Renal cortex interstitium (tissue), 11 donors: ENCODE results near the gene FRZB. TPM values are rescaled to one million over a fixed set of nuclear protein-coding genes. Genes with fewer than 3 reads are reported as not detected.
"Not testable (repeated sequence)": the region's sequence is repeated elsewhere in the genome, so short reads cannot be mapped to it uniquely, and the experiment has no call there.

Experiments
- DNase-seq, 11 donors: peaks; one replicate each; pipeline ENCODE4 v3.0.0-alpha.2; 2013; ENCODE audit warnings: low read depth in 9 of 11, low spot score in 4 of 11; ENCODE audit errors: extremely low read depth in 1 of 11
- polyA plus RNA-seq, 3 donors: library from polyadenylated mRNA; unstranded; fragments of 120-200 nt; gene quantifications; one replicate each; pipeline ENCODE4 v1.2.1, GENCODE V29; 2013; ENCODE audit not compliant: insufficient read length in 3 of 3

Gene FRZB
- polyA plus RNA-seq, 3 donors, result 9.5 to 10.6 (median 10.0) TPM

DNA sequence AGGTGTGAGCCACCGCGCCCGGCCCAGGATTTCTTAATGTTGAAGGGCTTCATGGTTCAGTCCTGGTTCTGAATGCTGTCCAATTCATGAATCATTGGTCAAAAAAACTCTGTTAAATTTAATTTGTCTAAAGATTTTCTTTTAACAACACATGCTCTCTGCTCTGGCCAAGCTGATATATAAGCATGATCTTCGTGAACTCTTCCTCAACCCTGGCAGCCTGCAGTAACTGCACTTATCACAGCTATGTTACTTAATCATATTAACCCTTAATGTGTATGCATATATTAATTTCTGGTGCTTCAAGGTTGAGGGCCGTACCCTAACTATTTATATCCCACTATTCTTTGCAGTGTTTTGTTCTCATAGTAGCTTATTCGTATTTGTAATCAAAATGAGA lies 29.4 kb upstream of the FRZB start:
- no peak for DNase-seq

GRCh38 chr2:182895169-182895568 lies 28.7 kb upstream of the FRZB start:
- DNase-seq, result no peak

DNA sequence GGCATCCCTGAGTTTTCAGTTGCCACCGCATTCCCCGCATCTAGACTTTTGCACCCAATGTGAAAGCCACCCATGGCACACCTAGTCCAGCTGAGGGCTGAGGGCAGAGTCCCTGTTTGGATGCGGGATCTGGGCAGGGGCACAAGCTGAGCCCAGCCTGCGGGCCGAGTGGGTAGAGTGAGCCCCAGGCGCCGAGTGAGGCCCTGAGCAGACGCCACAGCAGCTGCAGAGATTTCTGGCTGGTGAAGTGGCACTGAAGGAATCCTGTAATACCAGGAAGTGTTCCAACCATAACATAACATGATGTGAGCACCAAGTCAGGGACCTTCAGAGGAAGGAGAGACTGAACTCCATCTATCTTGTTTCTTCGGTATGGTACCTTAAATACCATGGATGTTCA lies 27.7 kb upstream of the FRZB start:
- no peak for DNase-seq

- DNase-seq, result no peak
Observed at GRCh38 chr2:182893666-182894065, 27.2 kb upstream of the FRZB start.

DNA sequence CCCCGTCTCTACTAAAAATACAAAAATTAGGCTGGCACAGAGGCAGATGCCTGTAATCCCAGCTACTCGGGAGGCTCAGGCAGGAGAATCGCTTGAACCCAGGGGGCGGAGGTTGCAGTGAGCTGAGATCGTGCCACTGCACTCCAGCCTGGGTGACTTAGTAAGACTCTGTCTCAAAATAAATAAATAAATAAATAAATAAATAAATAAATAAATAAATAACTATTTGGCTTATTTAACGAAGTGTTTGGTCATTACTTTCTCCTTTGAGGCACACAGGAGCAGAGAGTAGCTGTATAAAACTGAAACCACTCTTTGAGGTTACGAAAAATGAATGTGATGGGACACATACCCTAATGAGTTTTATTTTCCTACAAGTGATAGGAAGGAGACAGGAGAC lies 26.6 kb upstream of the FRZB start:
- not testable (repeated sequence) for DNase-seq

GRCh38 chr2:182891611-182892010 lies 25.2 kb upstream of the FRZB start:
- no peak for DNase-seq

DNA sequence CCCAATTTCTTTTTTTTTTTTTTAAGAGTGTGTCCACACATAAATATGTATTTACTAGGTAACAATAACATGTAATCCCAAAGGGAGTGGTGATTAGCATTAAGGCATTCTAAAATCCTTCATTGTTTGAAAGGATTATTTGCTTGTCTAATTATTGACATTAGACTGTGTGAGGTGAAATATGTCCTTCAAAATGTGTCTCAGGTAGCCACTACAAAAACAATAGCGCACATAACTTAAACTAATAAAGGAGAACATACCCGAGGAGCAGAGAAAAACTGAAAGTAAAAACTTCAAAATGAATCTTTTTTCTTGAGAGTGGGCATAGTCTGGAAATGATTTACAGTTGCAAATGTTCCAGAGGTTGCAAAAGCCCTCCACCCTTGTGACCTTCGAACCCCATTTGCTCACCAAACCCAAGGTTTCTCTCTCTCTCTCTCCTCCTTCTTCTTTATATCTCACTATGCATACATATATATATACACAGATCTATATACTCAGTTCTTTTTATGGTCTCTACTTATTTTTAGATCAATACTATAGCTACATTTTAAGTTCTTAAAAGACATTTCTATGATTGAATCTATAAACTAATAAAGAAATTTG lies 24.4 kb upstream of the FRZB start:
- DNase-seq, result no peak

GRCh38 chr2:182890305-182890704 lies 23.9 kb upstream of the FRZB start:
- no peak for DNase-seq

DNA sequence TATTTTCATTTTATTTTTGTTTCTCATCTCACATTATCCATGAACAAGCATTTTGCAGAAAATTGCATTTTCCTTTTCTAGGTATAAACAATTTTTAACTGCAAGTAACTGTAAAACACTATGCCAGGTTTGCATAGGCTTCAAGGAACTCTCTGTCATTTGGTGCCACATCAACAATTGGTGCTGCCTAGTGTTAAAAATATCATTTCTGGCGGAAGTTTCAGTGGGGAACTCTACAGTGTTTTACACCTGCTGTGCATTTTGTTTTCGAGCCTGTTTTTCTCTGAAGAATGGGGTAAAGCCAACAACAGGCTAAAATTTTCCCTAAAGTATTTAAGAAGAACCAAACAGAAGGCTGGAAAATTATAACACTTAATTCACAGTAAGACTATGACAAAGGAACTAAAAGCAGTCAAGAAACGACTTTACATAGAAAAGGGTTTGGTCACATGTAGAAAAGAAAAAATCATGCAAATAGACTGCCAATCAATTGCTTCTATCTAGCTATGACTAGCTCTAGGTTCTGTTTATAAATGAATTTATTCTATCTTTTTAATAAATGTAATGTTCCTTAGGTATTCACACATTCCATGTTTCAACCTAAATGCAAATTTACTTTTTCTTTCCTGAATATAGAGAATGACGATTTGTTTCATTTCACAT lies 21.4 kb upstream of the FRZB start:
- DNase-seq, result no peak

DNA sequence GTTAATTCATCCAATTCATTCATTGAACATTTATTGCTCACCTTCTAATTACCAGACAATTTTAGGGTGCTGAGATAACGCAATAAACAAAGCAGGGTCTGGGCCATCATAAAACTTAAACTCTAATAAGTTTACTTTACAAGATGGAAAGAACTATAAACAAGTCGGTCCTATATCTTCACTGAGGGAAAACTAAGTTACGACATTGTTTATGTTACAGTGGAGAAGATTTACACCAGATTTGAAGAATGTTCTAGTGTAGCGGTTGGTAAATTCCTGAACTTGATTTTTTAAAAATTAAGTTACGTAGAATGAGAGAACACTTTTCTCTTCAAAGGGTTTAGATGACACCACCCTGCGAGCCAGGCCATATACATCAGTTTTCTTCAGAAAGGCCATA lies 20.7 kb upstream of the FRZB start:
- DNase-seq, result no peak

GRCh38 chr2:182885771-182886170 lies 19.3 kb upstream of the FRZB start:
- no peak for DNase-seq

- no peak for DNase-seq
Observed at GRCh38 chr2:182883451-182883850, 17.0 kb upstream of the FRZB start.

- DNase-seq, result not testable (repeated sequence)
Observed at GRCh38 chr2:182880100-182880499, 13.7 kb upstream of the FRZB start.

DNA sequence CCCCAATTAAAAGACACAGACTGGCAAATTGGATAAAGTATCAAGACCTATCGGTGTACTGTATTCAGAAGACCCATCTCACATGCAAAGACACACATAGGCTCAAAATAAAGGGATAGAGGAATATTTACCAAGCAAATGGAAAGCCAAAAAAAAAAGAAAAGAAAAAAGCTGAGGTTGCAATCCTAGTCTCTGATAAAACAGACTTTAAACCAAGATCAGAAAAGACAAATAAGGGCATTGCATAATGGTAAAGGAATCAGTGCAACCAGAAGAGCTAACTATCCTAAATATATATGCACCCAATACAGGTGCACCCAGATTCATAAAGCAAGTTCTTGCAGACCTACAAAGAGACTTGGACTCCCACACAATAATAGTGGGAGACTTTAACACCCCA lies 10.2 kb upstream of the FRZB start:
- DNase-seq, result not testable (repeated sequence)

DNA sequence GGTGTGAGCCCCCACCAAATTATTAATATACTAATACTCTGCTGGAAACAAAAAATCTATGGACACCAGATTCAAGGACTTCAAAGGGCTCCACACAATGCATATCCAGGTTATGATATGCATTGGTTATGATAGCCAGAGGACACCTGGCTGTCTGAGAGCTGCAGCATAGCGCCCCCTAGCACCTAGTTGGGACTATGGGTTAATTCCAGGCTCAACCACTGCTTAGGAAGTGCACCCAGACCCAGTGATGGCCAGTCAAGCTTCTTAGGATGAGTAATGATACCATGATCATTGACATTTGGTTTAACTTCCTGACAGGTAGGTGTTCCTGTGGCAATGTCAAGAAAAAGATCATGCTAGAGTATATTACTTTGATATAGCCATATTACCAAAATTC lies 3.8 kb upstream of the FRZB start:
- DNase-seq, result no peak

DNA sequence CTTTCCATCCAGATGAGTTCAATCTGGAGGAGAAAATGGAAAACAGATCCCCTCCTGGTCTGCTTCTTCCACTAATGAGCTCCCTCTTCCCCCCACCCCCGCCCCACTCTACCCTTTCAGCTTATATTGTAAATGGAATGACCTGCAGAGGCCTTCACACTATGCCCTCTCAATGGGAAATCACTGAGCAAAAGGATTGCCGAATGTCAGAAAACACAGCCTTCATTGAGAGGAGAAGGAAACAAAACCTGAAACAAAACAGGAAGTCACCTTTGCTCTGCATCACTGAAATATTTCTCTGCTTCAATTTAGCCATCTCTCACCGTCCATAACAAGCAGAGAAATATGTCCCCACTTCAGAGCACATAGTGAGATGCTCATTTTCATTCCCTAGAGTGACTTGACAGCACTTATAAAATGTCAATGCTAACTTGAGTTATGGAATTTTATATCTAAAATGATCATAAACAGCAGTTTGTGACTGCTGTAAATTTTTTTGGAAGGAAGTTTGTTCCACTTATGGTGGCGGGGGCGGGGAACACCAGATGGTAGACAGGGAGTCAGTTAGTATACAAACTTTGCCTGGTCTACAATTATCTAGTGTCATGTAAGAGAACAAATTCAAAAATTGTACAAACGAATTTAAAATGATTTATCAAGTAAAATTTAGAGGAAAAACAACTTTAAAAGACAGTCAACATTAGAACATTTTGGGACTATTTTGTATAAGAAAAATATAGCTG lies 1.8 kb upstream of the FRZB start:
- no peak for DNase-seq

- no peak for DNase-seq
Observed at GRCh38 chr2:182867426-182868053, 1.1 kb upstream of the FRZB start.

GRCh38 chr2:182866095-182866460 lies 359 bp downstream of the FRZB start:
- no peak for DNase-seq

DNA sequence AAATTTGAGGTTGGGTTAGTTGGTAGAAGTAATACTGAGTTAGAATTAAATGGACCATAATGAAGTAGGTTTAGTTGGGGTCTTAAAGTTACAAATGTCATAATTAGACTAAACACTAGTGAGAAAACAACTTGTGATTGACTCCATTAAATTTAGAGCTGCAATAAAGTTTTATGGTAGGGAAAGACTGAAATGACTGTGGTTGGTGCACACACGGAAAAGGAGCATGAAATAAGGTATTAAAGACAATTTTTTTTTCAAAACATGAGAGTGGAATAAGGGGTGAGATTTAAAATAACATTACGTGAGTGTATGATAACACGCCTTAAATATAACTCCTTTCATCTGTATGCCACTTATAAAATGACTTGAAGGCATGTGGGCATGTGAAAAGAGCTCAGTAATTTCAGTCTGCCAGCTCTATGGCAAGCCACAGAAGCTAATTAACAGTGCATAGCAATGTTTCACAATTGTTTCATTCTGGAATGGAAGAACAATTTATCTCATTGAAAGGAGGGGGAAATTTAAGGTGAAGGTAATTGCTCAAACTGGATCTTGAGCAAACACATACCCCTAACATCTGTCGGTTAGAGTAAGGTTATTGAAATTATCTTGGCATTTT lies 1.4 kb downstream of the FRZB start:
- no peak for DNase-seq

DNA sequence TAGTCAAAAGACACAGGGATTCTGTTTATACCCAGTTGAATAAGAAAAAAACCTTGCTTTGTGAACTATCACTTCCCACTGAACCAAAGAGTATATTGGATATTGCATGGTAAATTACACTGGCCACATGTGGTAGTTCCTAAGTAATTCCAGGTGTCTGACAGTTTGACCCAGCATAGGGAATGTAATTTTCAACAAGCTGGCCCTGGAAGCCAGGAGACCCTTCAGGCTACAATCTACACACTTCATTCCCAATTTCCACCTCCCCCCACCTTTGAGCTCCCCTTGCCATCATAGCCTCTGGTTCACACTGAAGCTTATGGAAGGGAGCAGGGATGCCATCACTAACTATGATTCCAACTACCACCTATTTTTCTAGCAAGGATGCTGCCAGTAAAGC lies 2.8 kb downstream of the FRZB start:
- no peak for DNase-seq
